Liver (tissue), 9 donors: ENCODE data around the gene TSSK2. TPM values are rescaled to one million over a fixed set of nuclear protein-coding genes. Genes with fewer than 3 reads are reported as not detected.

ENCODE experiments used
- DNase-seq: peaks from one replicate; pipeline ENCODE4 v3.0.0-alpha.2; 2017; ENCODE audit warnings: low spot score
- H3K27ac ChIP-seq, 2 donors: one replicate each; pipeline ENCODE4 v1.7.0; 2013; ENCODE audit warnings: inconsistent platforms in 2 of 2, low read length in 2 of 2, control low read depth in 1 of 2, low read depth in 1 of 2, mild to moderate bottlenecking in 1 of 2
- H3K27me3 ChIP-seq, 4 donors: one replicate each; pipeline versions ENCODE4 v1.6.1 to v1.7.0; 2013; ENCODE audit warnings: low read length in 3 of 4, inconsistent platforms in 1 of 4, mild to moderate bottlenecking in 1 of 4, moderate library complexity in 1 of 4; ENCODE audit not compliant: control insufficient read depth in 4 of 4, insufficient read depth in 4 of 4
- H3K36me3 ChIP-seq, 4 donors: one replicate each; pipeline versions ENCODE4 v1.6.1 to v1.7.0; 2013; ENCODE audit warnings: low read length in 3 of 4, mild to moderate bottlenecking in 3 of 4, low read depth in 1 of 4, moderate library complexity in 1 of 4; ENCODE audit not compliant: control insufficient read depth in 4 of 4, insufficient read depth in 3 of 4
- H3K4me1 ChIP-seq, 4 donors: one replicate each; pipeline versions ENCODE4 v1.6.1 to v1.7.0; 2013; ENCODE audit warnings: low read length in 3 of 4, mild to moderate bottlenecking in 3 of 4, moderate library complexity in 1 of 4; ENCODE audit not compliant: control insufficient read depth in 4 of 4, insufficient read depth in 4 of 4
- H3K4me3 ChIP-seq, 3 donors: one replicate each; pipeline versions ENCODE4 v1.6.1 to v1.7.0; 2013; ENCODE audit warnings: low read length in 3 of 3, control low read depth in 1 of 3, low read depth in 1 of 3, mild to moderate bottlenecking in 1 of 3
- H3K9ac ChIP-seq, 2 donors: one replicate each; pipeline ENCODE4 v1.7.0; 2013; ENCODE audit warnings: low read length in 2 of 2, mild to moderate bottlenecking in 2 of 2, moderate library complexity in 2 of 2, control low read depth in 1 of 2, low read depth in 1 of 2
- H3K9me3 ChIP-seq, 4 donors: one replicate each; pipeline versions ENCODE4 v1.6.1 to v1.7.0; 2013; ENCODE audit warnings: low read length in 3 of 4; ENCODE audit not compliant: control insufficient read depth in 4 of 4
- EGR1 ChIP-seq, 2 donors: IDR thresholded peaks; 2 replicates each; pipeline ENCODE4 v1.6.1; 2016 to 2018; ENCODE audit warnings: antibody characterized with exemption in 2 of 2, low read depth in 2 of 2
- FOXA1 ChIP-seq: IDR thresholded peaks from 2 replicates; pipeline ENCODE4 v1.6.1; 2016; ENCODE audit warnings: antibody characterized with exemption
- FOXA2 ChIP-seq: IDR thresholded peaks from 2 replicates; pipeline ENCODE4 v1.6.1; 2016; ENCODE audit warnings: antibody characterized with exemption
- GABPA ChIP-seq, 2 donors: IDR thresholded peaks in 1 of 2; conservative IDR thresholded peaks in 1 of 2; 2 replicates each; pipeline ENCODE4 v1.6.1; 2016; ENCODE audit warnings: antibody characterized with exemption in 2 of 2, mild to moderate bottlenecking in 1 of 2, moderate library complexity in 1 of 2
- HNF4G ChIP-seq: IDR thresholded peaks from 2 replicates; pipeline ENCODE4 v1.6.1; 2016; ENCODE audit warnings: antibody characterized with exemption
- JUND ChIP-seq, 2 donors: IDR thresholded peaks; 2 replicates each; pipeline ENCODE4 v1.6.1; 2016; ENCODE audit warnings: antibody characterized with exemption in 2 of 2
- NR2F2 ChIP-seq: IDR thresholded peaks from 2 replicates; pipeline ENCODE4 v1.6.1; 2016; ENCODE audit warnings: antibody characterized with exemption
- RAD21 ChIP-seq, 2 donors: IDR thresholded peaks; 2 replicates each; pipeline ENCODE4 v1.6.1; 2016; ENCODE audit warnings: antibody characterized with exemption in 2 of 2, mild to moderate bottlenecking in 2 of 2
- RXRA ChIP-seq, 2 donors: IDR thresholded peaks; 2 replicates each; pipeline ENCODE4 v1.6.1; 2017 to 2018; ENCODE audit warnings: antibody characterized with exemption in 2 of 2, mild to moderate bottlenecking in 1 of 2
- TAF1 ChIP-seq: conservative IDR thresholded peaks from 2 replicates; pipeline ENCODE4 v1.6.1; 2016; ENCODE audit warnings: antibody characterized with exemption, mild to moderate bottlenecking
- YY1 ChIP-seq: IDR thresholded peaks from 2 replicates; pipeline ENCODE4 v1.6.1; 2016; ENCODE audit warnings: antibody characterized with exemption, mild to moderate bottlenecking
- WGBS: extraction: QIAGEN DNeasy Blood & Tissue Kit; methylation state at CpG from one replicate; pipeline ENCODE4 v1.1.7; 2013; 5-methylcytosine and 5-hydroxymethylcytosine counted together
- polyA plus RNA-seq, 2 donors: library from polyadenylated mRNA; stranded (reverse) in 1 of 2; unstranded in 1 of 2; fragments of 200-250 nt in 1 of 2; fragments of >200 nt in 1 of 2; fragmentation: Nextera tagmentation in 1 of 2; extraction: Ambion mirVana in 1 of 2; gene quantifications; one replicate each; pipeline versions ENCODE4 v1.2.1 to v1.2.3, GENCODE V29; 2013 to 2015
- total RNA-seq, 2 donors: library from RNA; depleted of rRNA; stranded (reverse); fragments of >200 nt; gene quantifications; one replicate each; pipeline ENCODE4 v1.2.3, GENCODE V29; 2014
- TF ChIP-seq, protein P1 (sequence below): IDR thresholded peaks from 2 replicates; pipeline ENCODE4 v1.6.1; 2016; ENCODE audit warnings: antibody characterized with exemption
- TF ChIP-seq, protein P2 (sequence below): IDR thresholded peaks from 2 replicates; pipeline ENCODE4 v1.6.1; 2016; ENCODE audit warnings: antibody characterized with exemption
- TF ChIP-seq, protein P3 (sequence below): IDR thresholded peaks from 2 replicates; pipeline ENCODE4 v1.6.1; 2016; ENCODE audit warnings: antibody characterized with exemption
- TF ChIP-seq, protein P4 (sequence below): fragments of 150-350 bp; IDR thresholded peaks from 2 replicates; pipeline ENCODE4 v1.5.1; 2017; ENCODE audit warnings: improper control_type of control experiment, low read depth, low read length; ENCODE audit not compliant: missing input control
- TF ChIP-seq, protein P5 (sequence below): IDR thresholded peaks from 2 replicates; pipeline ENCODE4 v1.6.1; 2016; ENCODE audit warnings: antibody characterized with exemption, mild to moderate bottlenecking
- donor health status: healthy.
- donor health status: healthy.
- donor health status: healthy.
- donor health status: healthy.
- donor health status: healthy.

The TSSK2 gene
- total and polyA plus RNA-seq, 4 donors, result 0.08 TPM; not detected in 3

DNA sequence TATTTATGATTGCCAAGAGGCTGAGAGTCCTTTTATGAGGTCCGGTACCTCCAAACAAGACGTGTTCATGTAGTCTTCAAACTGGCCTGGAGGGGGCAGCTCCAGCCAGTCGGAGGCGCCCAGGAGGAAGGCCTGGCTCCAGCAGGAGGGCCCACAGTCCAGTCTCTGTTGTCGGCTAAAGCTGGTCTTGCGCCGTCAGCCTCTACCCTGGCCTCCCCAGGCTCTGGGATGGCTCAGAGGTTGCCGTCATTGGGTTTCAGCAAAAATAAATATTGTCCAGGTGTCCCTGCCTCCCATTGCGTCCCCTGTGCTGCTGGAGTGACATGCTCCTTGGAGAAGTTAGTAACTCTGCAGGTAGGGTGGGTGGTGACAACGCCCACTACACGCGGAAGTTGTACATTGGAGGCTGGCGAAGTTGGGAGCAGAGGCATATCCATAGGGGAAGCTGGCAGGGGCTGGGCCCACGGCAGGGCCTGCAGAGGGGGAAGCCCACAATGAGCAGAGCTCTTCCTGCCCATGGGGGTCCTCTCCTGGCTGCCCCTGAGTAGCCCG is 48.5 kb downstream of the TSSK2 start (continued):
- TF ChIP-seq, protein P1, sequence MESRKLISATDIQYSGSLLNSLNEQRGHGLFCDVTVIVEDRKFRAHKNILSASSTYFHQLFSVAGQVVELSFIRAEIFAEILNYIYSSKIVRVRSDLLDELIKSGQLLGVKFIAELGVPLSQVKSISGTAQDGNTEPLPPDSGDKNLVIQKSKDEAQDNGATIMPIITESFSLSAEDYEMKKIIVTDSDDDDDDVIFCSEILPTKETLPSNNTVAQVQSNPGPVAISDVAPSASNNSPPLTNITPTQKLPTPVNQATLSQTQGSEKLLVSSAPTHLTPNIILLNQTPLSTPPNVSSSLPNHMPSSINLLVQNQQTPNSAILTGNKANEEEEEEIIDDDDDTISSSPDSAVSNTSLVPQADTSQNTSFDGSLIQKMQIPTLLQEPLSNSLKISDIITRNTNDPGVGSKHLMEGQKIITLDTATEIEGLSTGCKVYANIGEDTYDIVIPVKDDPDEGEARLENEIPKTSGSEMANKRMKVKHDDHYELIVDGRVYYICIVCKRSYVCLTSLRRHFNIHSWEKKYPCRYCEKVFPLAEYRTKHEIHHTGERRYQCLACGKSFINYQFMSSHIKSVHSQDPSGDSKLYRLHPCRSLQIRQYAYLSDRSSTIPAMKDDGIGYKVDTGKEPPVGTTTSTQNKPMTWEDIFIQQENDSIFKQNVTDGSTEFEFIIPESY, result no peak
- TF ChIP-seq RXRA (IDR thresholded peaks at IDR 0.05) (peak in 1 of 2 donors; percentile 24), JUND (IDR thresholded peaks at IDR 0.05) (no peak), RAD21 (IDR thresholded peaks at IDR 0.05) (peak; percentile 89 to 90)
- TF ChIP-seq, protein P2, sequence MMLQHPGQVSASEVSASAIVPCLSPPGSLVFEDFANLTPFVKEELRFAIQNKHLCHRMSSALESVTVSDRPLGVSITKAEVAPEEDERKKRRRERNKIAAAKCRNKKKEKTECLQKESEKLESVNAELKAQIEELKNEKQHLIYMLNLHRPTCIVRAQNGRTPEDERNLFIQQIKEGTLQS, result no peak

DNA sequence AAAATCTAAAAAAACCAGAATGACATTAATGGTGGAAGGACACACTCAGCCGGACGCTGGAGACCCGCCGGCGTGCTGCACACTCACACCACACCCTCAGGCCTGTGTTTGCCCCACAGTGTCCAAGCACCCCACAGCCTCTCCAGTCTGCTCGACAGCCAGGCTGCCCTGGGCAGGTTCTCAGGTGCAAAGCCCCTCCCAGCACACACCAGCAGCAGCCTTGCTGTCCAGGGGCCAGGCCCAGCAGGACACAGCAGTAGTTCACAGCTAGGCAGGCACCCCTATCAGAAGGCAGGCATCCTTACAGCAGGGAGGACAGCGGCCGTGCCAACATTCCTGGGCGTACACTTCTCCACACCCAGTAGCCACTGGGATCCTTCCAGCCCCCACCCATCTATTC is 49.1 kb downstream of the TSSK2 start:
- Histone ChIP-seq H3K36me3 (no peaks in the 10 kb centered on the region), H3K9ac (no peak overlapping the region), H3K27ac (no peak overlapping the region), H3K27me3 (no peaks in the 10 kb centered on the region), H3K4me3 (no peak overlapping the region), H3K9me3 (no peaks in the 10 kb centered on the region), H3K4me1 (peaks cover 8 to 44% (median 32%) of the 10 kb centered on the region in 4 donors)
- TF ChIP-seq TAF1 (no peak), EGR1 (IDR thresholded peaks at IDR 0.05; ENCODE audit: low read depth in 2 of 2) (no peak), NR2F2 (no peak), RAD21 (IDR thresholded peaks at IDR 0.05) (no peak), FOXA2 (no peak), GABPA (IDR thresholded peaks at IDR 0.05 in 1 of 2, conservative IDR thresholded peaks at IDR 0.05 in 1 of 2) (no peak), HNF4G (no peak), JUND (IDR thresholded peaks at IDR 0.05) (no peak), FOXA1 (no peak), YY1 (no peak)
- TF ChIP-seq, protein P3, sequence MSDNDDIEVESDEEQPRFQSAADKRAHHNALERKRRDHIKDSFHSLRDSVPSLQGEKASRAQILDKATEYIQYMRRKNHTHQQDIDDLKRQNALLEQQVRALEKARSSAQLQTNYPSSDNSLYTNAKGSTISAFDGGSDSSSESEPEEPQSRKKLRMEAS, result no peak
- TF ChIP-seq, protein P4, sequence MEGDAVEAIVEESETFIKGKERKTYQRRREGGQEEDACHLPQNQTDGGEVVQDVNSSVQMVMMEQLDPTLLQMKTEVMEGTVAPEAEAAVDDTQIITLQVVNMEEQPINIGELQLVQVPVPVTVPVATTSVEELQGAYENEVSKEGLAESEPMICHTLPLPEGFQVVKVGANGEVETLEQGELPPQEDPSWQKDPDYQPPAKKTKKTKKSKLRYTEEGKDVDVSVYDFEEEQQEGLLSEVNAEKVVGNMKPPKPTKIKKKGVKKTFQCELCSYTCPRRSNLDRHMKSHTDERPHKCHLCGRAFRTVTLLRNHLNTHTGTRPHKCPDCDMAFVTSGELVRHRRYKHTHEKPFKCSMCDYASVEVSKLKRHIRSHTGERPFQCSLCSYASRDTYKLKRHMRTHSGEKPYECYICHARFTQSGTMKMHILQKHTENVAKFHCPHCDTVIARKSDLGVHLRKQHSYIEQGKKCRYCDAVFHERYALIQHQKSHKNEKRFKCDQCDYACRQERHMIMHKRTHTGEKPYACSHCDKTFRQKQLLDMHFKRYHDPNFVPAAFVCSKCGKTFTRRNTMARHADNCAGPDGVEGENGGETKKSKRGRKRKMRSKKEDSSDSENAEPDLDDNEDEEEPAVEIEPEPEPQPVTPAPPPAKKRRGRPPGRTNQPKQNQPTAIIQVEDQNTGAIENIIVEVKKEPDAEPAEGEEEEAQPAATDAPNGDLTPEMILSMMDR, result no peak
- TF ChIP-seq, protein P5, sequence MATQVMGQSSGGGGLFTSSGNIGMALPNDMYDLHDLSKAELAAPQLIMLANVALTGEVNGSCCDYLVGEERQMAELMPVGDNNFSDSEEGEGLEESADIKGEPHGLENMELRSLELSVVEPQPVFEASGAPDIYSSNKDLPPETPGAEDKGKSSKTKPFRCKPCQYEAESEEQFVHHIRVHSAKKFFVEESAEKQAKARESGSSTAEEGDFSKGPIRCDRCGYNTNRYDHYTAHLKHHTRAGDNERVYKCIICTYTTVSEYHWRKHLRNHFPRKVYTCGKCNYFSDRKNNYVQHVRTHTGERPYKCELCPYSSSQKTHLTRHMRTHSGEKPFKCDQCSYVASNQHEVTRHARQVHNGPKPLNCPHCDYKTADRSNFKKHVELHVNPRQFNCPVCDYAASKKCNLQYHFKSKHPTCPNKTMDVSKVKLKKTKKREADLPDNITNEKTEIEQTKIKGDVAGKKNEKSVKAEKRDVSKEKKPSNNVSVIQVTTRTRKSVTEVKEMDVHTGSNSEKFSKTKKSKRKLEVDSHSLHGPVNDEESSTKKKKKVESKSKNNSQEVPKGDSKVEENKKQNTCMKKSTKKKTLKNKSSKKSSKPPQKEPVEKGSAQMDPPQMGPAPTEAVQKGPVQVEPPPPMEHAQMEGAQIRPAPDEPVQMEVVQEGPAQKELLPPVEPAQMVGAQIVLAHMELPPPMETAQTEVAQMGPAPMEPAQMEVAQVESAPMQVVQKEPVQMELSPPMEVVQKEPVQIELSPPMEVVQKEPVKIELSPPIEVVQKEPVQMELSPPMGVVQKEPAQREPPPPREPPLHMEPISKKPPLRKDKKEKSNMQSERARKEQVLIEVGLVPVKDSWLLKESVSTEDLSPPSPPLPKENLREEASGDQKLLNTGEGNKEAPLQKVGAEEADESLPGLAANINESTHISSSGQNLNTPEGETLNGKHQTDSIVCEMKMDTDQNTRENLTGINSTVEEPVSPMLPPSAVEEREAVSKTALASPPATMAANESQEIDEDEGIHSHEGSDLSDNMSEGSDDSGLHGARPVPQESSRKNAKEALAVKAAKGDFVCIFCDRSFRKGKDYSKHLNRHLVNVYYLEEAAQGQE, result no peak
- 89% methylated on average over 9 of the region's 9 CpGs for WGBS
- DNase-seq, result peak; percentile 30
